ENCODE results near the gene RHOF.

GRCh38 chr12:121751034-121751433 lies 42.5 kb downstream of the RHOF start:
- no peak for TF ChIP-seq CTCF (IDR thresholded peaks at IDR 0.05)
- no peak for TF ChIP-seq POLR2AphosphoS5 (IDR thresholded peaks at IDR 0.05)

Measured in sigmoid colon (tissue), 4 donors.